Mucosa of rectum (tissue), 2 donors: ENCODE results near the gene NTHL1.
A peak's percentile ranks its signal among the peaks of the same experiment; 100 is the strongest.

Experiments used
- H3K27ac ChIP-seq, 2 donors: one replicate each; pipeline ENCODE4 v1.7.0; 2013; ENCODE audit warnings: inconsistent platforms in 2 of 2, low read depth in 2 of 2, low read length in 2 of 2
- H3K27me3 ChIP-seq, 2 donors: one replicate each; pipeline ENCODE4 v1.7.0; 2013; ENCODE audit warnings: low read length in 2 of 2; ENCODE audit not compliant: control insufficient read depth in 2 of 2, insufficient read depth in 2 of 2
- H3K36me3 ChIP-seq, 2 donors: one replicate each; pipeline ENCODE4 v1.7.0; 2013; ENCODE audit warnings: low read length in 2 of 2; ENCODE audit not compliant: control insufficient read depth in 2 of 2, insufficient read depth in 2 of 2
- H3K4me1 ChIP-seq, 2 donors: one replicate each; pipeline ENCODE4 v1.7.0; 2013; ENCODE audit warnings: low read length in 2 of 2, mild to moderate bottlenecking in 1 of 2; ENCODE audit not compliant: control insufficient read depth in 2 of 2, insufficient read depth in 2 of 2
- H3K4me3 ChIP-seq, 2 donors: one replicate each; pipeline ENCODE4 v1.7.0; 2013; ENCODE audit warnings: low read length in 2 of 2
- H3K9ac ChIP-seq, 2 donors: one replicate each; pipeline ENCODE4 v1.7.0; 2013; ENCODE audit warnings: low read length in 2 of 2, low read depth in 1 of 2, mild to moderate bottlenecking in 1 of 2
- H3K9me3 ChIP-seq, 2 donors: one replicate each; pipeline ENCODE4 v1.7.0; 2013; ENCODE audit warnings: low read length in 2 of 2; ENCODE audit not compliant: control insufficient read depth in 2 of 2
- donor health status: healthy.
- donor health status: Normal muscosa, but diverticular disease.

NTHL1 gene

DNA sequence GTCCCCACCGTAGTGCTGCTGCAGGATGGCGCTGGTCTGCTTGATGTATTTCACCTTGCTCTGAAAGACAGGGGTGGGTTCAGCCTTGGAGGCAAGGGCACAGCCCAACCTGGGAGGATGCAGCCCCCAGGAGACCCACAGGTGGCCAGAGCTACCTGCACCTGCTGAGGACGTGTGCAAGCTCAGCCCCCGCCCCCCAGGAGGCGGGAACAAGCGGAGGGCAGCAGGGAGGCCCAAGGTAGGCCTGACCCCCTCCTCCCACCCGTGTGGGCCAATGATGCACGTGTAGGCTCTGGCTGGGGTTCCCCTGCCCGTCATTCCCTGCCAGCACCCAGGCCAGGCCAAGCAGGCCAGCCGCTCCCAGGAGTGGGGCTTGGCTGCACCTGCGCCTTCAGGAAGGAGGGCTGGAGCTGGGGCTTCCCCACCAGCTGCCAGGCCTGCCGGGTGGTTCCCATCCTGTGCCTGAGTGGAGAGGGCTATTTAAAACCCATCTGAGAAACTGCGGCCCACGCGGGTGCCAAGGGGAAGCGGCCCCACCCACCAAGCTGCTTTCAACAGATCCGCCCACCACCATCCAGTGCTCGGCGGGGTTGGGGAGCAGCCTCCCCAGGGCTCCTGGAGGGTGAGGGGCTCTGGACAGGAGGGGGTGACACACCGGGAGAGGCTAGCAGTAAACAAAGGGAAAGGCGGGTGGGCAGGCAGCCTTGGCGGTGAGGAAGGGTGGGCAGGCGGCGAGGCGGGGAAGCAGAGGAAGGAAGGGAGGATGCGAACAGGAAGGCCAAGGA lies 3.8 kb downstream of the NTHL1 start:
- peaks cover 66 to 80% of the 10 kb centered on the region in 2 donors for H3K4me1 ChIP-seq
- H3K36me3 ChIP-seq, result no peaks in the 10 kb centered on the region
- H3K4me3 ChIP-seq, result peak overlapping the region in 1 of 2 donors; percentile 31
- peak overlapping the region in 1 of 2 donors; percentile 71 for H3K9ac ChIP-seq
- no peaks in the 10 kb centered on the region for H3K27me3 ChIP-seq
- no peaks in the 10 kb centered on the region for H3K9me3 ChIP-seq
- H3K27ac ChIP-seq, result peak overlapping the region; percentile 87 to 90

DNA sequence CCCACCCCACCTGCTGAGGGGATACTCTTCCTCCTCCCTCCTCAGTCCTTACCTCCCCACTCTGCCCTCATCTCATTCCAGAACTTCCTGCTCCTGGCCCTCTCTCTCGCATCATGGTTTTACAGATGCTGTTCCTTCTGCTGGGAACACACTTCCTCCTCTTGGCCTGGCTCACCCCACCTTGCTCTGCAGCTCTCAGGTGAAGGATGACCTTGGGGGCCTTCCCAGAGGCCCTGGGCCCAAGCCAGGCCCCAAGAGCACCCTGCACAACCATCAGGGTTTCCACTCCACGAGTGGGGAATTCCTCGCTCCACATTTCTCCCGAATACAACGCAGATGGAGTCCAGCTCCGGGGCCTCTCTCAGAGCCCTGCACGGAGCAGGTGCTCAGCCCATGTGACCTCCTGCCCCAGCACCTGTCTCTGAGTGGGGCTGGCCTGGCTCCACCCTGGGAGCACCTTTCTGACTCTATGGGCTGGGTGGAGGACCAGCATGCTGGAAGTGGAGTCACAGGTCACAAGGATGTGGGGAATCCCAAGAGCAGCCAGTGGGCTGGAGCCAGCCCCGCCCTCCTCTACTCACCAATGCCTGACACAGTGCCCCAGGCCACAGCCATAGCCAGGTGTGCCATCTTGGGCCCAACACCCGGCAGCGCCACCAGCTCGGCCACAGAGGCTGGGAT lies 4.5 kb downstream of the NTHL1 start:
- Histone ChIP-seq H3K27me3 (no peaks in the 10 kb centered on the region), H3K27ac (peak overlapping the region; percentile 87 to 90), H3K4me3 (peak overlapping the region in 1 of 2 donors; percentile 31), H3K4me1 (peaks cover 59 to 74% of the 10 kb centered on the region in 2 donors), H3K9me3 (no peaks in the 10 kb centered on the region), H3K9ac (peak overlapping the region in 1 of 2 donors; percentile 71), H3K36me3 (no peaks in the 10 kb centered on the region)

DNA sequence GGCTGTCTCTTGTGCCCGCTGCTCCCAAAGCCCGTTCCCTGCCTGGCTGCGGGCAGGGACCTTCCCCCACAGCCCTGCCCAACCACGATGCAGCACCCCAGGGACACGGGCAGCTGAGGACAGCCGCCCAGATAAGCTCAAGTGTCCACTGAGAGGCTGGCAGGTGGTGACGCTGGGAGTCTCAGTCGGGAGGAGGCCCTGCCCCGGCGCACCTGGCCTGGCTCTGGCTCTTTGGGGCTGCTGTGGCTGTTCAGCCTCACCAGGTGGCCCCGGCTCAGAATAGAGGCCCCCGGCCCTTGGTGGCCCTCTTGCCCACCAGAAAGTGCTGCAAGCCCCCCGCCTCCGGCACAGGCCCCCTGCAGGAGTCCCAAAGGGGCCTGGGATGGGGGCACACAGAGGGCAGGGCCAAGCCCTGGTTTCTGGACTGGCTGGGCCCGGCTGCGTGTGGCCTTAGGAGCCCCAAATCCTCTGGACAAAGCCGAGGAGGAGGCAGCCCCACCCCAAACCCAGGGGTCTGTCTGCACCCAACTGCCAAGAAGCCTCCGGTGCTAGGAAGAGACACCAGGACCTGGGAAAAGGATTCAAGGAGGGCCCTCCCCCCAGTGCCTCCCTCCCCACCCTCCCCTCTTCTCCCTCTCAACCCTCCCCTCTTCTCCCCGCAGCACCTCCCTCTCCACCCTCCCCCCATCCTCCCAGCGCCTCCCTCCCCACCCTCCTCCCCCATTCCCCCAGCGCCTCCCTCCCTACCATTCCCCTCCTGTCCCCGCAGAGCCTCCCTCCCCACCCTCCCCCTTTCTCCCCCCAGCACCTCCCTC lies 5.3 kb downstream of the NTHL1 start:
- Histone ChIP-seq H3K36me3 (peaks cover 0 to 1% of the 10 kb centered on the region in 2 donors), H3K27me3 (no peaks in the 10 kb centered on the region), H3K4me1 (peaks cover 62 to 79% of the 10 kb centered on the region in 2 donors), H3K27ac (peak overlapping the region; percentile 87 to 90), H3K9ac (peak overlapping the region in 1 of 2 donors; percentile 61), H3K4me3 (no peak overlapping the region), H3K9me3 (no peaks in the 10 kb centered on the region)

DNA sequence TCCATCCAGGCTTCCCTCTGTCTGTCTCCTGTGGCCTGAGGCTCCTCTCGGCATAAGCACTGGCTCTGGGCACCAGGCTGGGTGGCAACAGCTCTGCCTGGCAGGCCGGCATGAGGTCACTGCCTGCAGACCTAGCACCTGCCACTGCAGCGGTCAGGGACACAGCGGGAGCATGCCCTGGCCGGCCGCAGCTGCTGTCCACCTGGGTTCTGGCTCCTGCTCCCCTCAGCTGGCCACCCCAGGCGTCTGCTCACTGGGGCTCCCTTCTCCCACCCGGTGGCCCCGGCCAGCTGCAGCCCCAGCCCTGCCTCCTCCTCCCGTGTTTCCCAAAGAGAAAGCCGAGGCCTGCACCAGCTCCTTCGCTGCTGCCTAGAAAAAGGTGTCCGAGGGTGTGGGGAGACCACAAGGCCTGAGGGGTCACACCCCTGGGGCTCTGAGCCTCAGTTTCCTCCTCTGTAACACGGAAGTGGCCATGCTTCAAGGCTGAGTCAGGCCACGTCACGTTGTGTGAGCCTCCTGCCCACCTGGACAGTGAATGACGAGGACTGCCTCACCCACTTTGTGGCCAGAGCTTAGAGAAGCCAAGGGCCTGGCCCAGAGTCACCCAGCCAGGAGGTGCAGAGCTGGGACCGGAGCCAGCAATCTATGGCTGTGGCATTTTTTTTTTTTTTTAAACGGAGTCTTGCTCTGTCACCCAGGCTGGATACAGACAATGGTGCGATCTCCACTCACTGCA lies 6.7 kb downstream of the NTHL1 start:
- Histone ChIP-seq H3K27ac (peak overlapping the region; percentile 84 to 85), H3K4me1 (peaks cover 61 to 73% of the 10 kb centered on the region in 2 donors), H3K4me3 (no peak overlapping the region), H3K9me3 (no peaks in the 10 kb centered on the region), H3K27me3 (no peaks in the 10 kb centered on the region), H3K9ac (peak overlapping the region in 1 of 2 donors; percentile 37), H3K36me3 (peaks cover 3 to 6% of the 10 kb centered on the region in 2 donors)

DNA sequence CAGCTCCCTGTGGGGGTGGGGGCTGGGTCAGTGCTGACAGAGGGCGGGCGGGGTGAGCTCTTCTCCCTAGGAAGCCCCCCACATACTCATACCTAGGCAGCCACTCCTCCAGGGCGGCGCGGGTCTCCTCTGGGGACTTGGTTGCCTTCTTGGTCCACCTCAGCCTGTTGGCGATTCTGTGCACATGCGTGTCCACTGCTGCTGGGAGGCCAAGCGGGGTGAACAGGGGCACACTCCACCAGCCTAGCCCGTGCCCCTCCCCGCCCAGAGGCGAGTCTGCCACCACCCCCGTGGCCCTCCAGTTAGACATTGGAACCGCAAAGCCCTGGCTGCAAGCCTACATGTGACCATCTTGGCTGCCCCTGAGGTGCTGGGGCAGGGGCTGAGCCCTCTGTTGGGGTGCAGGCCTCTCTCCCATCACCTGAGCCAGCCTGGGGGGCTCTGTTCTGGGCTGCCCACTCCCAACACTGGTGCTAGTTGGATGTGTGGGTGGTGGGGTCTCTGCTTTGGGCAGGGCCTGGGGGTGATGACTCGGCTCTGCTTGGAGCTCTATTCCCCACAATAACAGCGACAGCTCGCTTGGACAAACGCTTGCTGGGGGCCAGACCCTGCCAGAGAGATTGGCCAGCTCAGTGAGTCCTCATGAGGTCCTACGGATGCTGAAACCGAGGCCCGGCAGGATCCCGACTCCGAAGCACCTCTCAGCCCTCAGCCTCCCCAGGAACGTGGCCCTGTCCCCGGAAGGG lies 7.4 kb downstream of the NTHL1 start:
- Histone ChIP-seq H3K27ac (peak overlapping the region; percentile 84 to 85), H3K9ac (peak overlapping the region in 1 of 2 donors; percentile 57), H3K4me3 (no peak overlapping the region), H3K36me3 (peaks cover 3 to 6% of the 10 kb centered on the region in 2 donors), H3K4me1 (peaks cover 67 to 74% of the 10 kb centered on the region in 2 donors), H3K9me3 (no peaks in the 10 kb centered on the region), H3K27me3 (no peaks in the 10 kb centered on the region)

DNA sequence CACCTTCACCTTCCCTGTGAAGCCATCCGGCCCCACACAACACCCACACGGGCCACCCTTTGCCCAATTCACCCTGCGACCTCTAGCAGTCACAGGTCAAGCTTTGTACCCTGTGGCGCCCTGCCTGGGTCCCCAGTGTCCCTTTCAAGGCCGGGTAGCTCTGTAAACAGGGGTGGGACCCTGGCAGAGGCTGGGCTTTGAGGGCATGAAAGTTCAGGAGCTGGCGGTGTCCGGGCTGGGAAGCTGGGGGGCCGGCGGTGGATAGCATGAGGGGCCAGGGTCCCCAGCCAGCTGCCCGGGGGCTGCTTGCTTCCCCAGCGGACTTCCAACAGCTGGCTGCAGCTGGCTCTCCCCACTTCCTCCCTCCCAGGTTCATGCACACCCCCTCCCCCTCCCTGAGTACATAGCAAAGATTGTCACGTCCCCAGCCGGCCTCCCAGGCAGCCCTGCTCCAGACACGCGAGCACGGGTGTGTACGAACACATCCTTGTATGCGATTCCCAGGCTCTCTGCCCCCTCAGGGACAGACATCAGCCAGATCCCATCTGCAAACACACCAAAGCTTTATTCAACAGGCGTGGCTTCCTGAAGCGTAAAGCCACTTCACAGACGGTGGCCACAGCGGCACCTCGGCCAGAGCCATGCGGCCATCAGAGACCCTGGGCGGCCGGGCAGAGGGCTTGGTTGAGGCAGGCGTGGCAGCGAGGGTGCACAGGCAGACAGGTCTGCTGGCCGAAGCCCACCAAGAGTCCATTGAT lies 8.2 kb downstream of the NTHL1 start:
- Histone ChIP-seq H3K27me3 (no peaks in the 10 kb centered on the region), H3K36me3 (peaks cover 3 to 6% of the 10 kb centered on the region in 2 donors), H3K4me3 (peak overlapping the region in 1 of 2 donors; percentile 35), H3K4me1 (peaks cover 72 to 75% of the 10 kb centered on the region in 2 donors), H3K27ac (peak overlapping the region; percentile 84 to 85), H3K9ac (peak overlapping the region in 1 of 2 donors; percentile 57), H3K9me3 (no peaks in the 10 kb centered on the region)

DNA sequence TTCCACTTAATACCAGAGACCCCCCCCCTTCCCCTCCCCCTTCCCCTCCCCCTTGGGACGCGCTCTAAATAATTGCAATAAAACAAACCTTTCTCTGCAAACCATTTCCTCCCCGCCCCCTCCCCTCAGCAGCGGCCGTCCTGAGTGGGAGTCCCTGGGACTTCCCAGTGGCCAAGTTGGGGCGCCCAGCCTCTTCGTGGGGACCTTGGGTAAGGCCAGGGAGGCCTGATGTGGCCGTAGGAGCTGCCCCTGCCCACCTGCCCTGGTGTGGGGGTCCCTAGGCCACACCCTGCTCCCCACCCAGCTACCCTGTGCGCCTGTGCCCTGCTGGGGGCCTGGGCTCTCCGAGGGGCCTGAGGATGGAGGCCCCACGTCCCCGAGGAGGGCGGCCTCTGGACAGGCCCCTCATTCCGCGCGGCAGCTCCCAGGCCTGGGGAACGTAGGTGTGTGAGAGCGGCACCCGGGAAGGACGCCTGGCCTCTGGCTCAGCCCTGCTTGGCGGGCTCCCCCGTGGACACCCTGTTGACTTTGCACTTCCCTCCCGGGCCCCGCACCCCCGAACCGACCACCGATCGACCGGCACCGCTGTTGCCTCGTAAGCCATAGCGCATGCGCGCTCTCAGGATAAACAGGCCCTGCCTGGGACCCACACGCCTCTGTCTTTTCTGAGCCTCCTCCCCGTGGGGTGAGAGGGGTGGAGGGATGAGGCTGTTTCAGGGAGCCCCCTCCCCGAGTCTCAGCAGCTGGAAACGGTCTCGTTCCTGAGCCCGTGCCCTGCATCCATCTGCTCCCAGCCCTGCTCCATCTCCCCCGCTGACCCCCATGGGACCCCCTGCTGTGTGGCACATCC lies 9.0 kb downstream of the NTHL1 start:
- H3K27ac ChIP-seq, result peak overlapping the region; percentile 84 to 85
- H3K27me3 ChIP-seq, result no peaks in the 10 kb centered on the region
- peak overlapping the region in 1 of 2 donors; percentile 57 for H3K9ac ChIP-seq
- peaks cover 64 to 72% of the 10 kb centered on the region in 2 donors for H3K4me1 ChIP-seq
- H3K9me3 ChIP-seq, result no peaks in the 10 kb centered on the region
- H3K4me3 ChIP-seq, result peak overlapping the region in 1 of 2 donors; percentile 35
- H3K36me3 ChIP-seq, result peaks cover 3 to 6% of the 10 kb centered on the region in 2 donors
